Activated effector memory CD4-positive, alpha-beta T cell treated with anti-CD3 and anti-CD28 coated beads, Interleukin-2, amount 50 U/mL, for 16 hours (primary cell): ENCODE data around the gene PHACTR1.

Experiments used
- DNase-seq: peaks from one replicate; pipeline ENCODE4 v3.0.0-alpha.2; 2020

The PHACTR1 gene

DNA sequence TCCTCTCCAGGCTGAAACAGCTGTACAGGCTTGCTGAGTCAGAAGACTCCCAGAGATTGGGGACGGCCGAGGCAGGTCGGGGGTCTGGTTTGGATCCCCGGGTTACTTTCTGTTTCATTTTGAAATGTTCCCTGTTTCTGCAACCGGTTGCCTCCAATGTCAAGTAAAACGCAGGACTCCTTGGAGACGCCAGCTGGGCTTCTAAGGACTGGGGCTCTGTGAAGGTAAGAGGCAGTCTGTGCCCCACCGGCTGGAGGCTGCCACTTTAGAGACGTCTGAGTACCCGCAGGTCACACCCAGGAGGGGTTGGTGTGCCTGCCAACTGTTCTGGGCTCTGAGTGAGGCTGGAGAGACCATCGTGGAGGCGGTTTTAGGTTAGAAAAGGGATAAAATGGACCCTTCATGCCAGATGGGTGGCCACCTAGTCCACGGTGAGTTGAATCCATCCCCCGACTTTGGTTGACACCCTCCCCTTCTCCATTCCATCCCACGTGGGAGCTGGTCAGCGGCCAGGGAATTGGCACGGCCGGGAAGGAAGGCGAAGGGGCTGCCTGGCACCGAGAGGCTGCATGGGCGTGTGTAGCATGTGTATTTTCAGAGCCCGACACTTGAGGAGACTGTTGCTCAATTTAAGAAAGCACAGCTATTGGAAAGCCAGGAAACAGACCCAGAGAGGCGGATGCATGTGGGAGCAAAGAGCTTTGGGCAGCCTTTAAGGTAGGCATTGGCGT is 240.9 kb downstream of the PHACTR1 start:
- DNase-seq = peak; percentile 66

GRCh38 chr6:12958052-12958706 is 241.6 kb downstream of the PHACTR1 start:
- DNase-seq = no peak

DNA sequence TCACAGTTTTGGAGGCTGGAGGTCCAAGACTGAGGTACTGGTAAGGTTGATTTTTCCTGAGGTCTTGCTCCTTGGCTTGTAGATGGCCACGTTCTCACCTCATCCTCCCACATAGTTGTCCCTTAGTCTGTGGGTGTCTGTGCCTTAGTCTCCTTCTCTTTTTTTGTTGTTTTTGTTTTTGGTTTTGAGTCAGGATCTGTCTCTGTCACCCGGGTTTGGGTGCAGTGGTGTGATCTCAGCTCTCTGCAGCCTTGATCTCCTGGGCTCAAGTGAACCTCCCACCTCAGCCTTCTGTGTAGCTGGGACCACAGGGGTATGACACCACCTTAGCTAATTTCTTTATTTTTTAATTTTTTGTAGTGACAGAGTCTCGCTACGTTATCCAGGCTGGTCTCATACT is 245.2 kb downstream of the PHACTR1 start:
- no peak for DNase-seq

- no peak for DNase-seq
These were observed 246.0 kb downstream of the PHACTR1 start for GRCh38 chr6:12962529-12962928.

GRCh38 chr6:12962987-12963386 is 246.4 kb downstream of the PHACTR1 start:
- no peak for DNase-seq

DNA sequence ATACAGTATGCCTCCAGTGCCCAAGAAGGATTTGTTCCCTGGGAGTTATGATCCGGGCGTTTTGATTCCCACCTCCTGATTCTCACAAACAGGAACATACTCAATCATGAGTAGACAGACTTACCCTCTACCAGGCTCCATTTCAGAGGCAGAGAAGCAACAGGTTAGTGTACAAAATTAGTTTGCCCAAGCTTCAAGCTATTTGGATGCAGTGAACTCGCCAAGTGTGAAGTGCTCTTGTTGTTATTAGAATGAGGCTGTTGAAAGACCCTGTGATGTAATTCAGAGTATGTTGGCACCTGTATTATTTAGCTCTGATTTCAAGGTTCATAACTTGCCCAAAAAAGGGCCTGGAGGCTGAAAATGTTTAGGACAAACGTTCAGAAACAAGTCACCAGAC is 247.0 kb downstream of the PHACTR1 start:
- DNase-seq = no peak

DNA sequence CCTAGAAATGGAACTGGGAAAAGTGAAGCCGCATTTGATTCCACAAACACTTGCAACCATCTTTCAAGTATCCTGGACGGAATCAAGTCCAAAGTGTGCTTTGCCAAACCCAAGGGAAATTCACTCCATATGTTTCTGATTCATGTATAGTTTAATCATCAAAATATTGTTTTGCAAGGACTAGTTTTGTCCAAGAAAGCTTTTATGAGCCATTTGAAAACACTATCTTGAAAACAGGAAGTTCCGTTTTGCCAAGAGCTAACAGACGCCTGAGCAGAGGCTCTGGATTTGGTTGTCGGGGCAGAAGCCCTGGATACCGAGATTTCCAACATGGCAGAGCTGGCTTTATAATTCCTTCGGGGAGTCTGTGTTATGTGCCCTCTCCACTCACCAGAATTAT is 251.1 kb downstream of the PHACTR1 start:
- DNase-seq = no peak

- DNase-seq = no peak
These were observed 251.7 kb downstream of the PHACTR1 start for GRCh38 chr6:12968290-12968689.

DNA sequence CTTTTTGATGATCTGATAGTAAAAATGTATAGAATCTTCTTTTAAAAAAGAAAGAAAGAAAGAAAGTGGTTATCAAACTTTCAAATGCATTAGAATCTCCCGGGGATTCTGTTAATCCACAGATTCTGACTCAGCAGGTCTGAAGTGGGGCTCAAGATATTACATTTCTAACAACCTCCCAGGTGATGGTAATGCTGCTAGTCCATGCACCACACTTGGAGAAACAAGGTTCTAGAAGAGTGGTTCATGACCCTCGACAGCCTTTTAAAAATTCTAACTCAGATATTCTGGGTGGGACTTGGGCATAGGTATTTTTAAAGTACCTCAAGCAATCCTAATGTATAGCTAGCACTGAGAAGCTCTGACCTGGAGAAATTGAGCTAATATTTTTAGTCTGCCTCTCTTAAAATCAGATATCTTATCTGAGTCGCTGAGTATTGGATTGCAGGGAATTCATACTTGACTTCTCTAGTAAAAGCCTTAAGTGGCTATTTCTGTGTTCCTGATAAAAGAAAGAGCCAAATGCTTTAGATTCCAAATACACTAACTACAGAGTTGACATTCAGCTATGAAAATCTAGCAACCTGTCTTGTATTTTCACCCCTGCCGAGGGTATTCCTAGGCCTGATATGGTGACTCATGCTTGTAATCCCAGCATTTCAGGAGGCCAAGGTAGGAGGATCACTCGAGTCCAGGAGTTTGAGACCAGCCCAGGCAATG is 252.4 kb downstream of the PHACTR1 start:
- no peak for DNase-seq

DNA sequence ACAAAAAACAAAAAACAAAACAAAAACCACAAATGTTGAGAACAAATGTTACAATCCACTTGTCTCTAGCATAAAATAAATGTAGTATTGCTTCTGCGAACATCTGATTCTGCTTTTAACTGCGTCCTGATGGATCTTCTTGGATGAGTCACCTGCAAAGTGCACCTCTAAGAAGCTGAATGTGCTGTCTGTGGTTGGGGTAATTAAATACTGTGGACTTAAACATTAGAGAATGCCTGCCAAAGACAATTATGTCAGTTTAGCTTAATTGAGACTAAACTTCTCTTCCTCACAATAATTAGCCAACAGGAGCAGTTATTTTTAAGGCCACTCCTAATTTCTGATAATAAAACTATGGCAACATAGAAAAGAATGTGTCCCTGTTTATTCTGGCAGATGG is 253.4 kb downstream of the PHACTR1 start:
- no peak for DNase-seq

- DNase-seq = no peak
These were observed 256.8 kb downstream of the PHACTR1 start for GRCh38 chr6:12973386-12973785.

- no peak for DNase-seq
These were observed 258.0 kb downstream of the PHACTR1 start for GRCh38 chr6:12974551-12974950.

GRCh38 chr6:12976366-12976765 is 259.8 kb downstream of the PHACTR1 start:
- no peak for DNase-seq

- no peak for DNase-seq
These were observed 260.6 kb downstream of the PHACTR1 start for GRCh38 chr6:12977206-12977605.

GRCh38 chr6:12977806-12978205 is 261.2 kb downstream of the PHACTR1 start:
- DNase-seq = no peak

DNA sequence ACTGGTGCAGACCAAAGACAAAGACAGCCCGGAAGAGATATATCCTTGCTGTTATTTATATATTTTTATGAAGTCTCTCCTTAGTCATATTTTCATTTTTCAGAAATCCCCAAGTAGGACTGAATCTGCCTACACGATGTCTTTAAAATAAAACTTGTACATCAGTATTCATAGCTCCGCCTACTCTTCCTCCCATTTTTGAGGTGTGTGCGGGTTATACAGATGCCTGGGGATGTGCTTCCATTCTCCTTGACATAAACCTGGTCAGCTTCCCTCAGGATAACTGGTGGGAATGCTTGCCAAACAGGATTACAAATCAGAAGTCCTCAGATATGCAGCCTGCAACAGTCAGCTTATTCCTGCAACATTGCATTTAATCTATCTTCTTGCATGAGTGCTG is 264.2 kb downstream of the PHACTR1 start:
- DNase-seq = no peak

DNA sequence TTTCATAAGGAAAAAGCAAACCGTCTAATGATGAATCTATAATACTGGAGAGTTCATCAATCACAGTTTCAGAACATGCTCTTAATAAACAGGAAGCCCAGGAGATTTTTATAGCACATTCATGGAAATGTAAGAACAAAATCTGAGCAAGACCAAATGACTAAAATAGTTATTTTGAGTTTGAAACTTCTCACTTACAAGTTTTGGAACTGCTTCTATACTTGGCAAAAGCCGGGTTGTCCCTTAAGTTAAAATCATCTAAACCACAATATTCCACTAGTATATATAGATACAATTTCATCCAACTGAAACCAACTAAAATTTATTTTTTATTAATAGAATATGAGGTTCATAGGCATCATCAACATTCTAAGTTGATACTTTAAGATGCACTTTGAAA is 268.2 kb downstream of the PHACTR1 start:
- no peak for DNase-seq

DNA sequence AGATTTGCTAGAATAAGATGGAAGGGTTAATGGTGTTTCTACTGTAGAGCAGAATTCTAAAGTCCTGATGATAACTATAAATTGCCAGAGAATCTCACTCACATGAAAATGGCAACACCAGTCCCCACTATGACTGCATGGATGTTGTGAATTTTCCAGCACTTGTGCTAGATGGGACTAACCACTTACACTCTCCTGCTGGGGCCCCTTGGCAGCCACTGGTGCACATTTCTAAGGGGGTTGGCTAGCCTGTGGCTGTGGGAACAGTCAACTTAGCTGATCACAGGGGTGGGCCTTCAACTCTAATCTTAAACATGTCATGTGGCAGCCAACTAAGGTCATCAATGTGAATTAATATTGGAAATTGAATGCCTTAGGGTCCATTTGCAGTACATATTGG is 271.2 kb downstream of the PHACTR1 start:
- no peak for DNase-seq

- no peak for DNase-seq
These were observed 273.6 kb downstream of the PHACTR1 start for GRCh38 chr6:12990162-12990561.

- DNase-seq = no peak
These were observed 274.9 kb downstream of the PHACTR1 start for GRCh38 chr6:12991435-12991834.

DNA sequence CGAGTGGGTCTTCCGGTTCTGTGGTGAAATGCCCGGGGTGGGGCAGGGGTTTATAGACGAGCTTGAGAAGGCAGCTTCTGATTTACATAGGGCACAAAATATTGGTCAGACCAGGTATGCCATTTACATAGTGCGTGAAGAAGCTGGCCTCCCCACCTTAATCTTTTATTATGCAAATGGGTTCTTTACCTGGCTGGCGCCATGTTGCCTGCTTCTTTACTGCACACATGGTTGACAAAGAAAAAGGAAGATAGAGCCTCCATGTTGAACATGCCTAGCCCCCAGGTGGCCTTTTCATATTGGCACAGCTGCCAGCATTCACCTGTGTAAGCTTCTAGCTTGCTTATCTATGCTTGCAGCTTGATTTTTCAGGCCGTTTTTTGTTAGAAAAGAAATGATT is 276.2 kb downstream of the PHACTR1 start:
- DNase-seq = no peak

DNA sequence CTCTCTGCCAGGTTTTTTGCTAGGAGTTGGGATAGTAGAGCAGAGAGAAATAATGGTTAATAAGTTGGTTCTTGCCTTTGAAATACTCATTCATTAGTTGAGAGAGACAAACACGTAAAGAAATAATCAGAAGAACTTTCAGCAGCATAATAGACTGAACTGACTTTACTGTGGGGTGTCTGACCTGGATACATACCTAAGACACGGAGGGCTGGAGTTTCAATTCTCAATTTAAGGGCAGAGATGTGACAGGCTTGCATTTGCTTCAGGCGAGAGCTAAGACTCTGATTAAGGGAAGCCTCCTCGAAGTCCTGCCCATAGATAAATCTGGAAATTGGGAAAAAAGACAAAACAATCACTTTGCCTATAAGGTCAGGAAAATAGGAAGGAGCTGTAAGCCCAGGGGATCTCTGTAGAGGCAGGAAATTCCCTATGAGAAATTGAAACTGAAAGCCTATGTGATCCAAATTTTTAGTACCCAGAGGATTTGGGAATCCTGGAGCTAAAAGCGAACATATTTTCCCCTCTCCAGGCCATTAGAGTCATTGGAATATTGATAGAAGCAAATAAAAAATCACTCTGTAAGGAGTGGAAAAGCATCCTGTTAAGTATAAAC is 276.8 kb downstream of the PHACTR1 start:
- DNase-seq = no peak

DNA sequence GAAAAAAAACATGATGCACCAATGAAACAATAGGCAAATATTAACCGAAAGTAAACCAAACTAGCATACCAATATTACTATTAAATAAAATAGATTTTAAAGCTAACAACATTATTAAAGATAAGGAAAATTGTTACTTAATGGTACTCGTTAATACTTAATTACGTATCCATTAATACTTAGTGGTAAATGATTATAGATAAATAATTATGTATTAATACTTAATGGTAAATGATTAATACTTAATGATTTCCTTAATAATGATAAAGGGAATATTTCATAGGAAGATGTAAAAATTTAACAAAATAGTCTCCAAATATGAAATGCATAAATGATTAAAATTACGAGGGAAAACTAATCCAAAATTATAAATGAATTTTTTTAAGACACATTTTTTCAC is 278.9 kb downstream of the PHACTR1 start:
- DNase-seq = no peak

DNA sequence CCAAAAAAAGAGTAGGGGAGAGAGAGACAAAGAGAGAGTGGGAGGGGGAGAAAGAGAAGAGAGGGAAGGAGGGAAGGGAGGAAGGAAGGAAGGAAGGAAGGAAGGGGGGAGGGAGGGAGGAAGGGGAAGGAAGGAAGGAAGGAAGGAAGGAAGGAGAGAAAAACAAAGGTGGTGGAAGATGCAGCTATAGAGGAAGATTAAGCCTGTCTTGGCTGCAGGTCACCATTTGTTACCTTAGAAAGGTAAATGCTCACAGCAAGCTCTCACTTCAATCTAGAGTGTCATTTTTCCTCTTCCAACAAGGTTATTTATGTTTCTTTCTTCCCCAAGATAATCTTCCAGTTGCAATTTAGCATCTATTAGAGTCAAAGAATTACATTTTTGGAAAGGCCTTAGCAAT is 284.0 kb downstream of the PHACTR1 start:
- DNase-seq = no peak
